Measurements from ENCODE around the gene MACIR.

- TF ChIP-seq POLR2A (IDR thresholded peaks at IDR 0.05), result no peak
- no peak for TF ChIP-seq CTCF (IDR thresholded peaks at IDR 0.05)
These were observed 22.7 kb upstream of the MACIR start for GRCh38 chr5:103235891-103236290.
